Activated naive CD4-positive, alpha-beta T cell treated with anti-CD3 and anti-CD28 coated beads for 36 hours (primary cell): Measurements from ENCODE around the gene INAVA. TPM values are rescaled to one million over a fixed set of nuclear protein-coding genes. Genes with fewer than 3 reads are reported as not detected.
"Not testable (repeated sequence)": the region's sequence is repeated elsewhere in the genome, so short reads cannot be mapped to it uniquely, and the experiment has no call there.

Source experiments
- CTCF ChIA-PET: fragments of 350-600 bp; sonication (Branson Sonifier 250); formaldehyde crosslinking; loops from one replicate; lab custom pipeline; 2021; ENCODE audit warnings: antibody characterized with exemption; lab: Charles Lee
- DNase-seq: peaks from one replicate; pipeline ENCODE4 v3.0.0-alpha.2; 2020
- H3K27ac Mint-ChIP-seq: one replicate; pipeline ENCODE4 v1.8.0; 2021; ENCODE audit warnings: mild to moderate bottlenecking, mixed read lengths
- H3K27me3 Mint-ChIP-seq: one replicate; pipeline ENCODE4 v1.8.0; 2021; ENCODE audit warnings: low read depth, mixed read lengths
- H3K36me3 Mint-ChIP-seq: one replicate; pipeline ENCODE4 v1.8.0; 2021; ENCODE audit warnings: low read depth, mixed read lengths
- H3K4me1 Mint-ChIP-seq: one replicate; pipeline ENCODE4 v1.8.0; 2021; ENCODE audit warnings: low read depth, mixed read lengths
- H3K4me3 Mint-ChIP-seq: one replicate; pipeline ENCODE4 v1.8.0; 2021; ENCODE audit warnings: mild to moderate bottlenecking, moderate library complexity, mixed read lengths
- H3K9me3 Mint-ChIP-seq: one replicate; pipeline ENCODE4 v1.8.0; 2021; ENCODE audit warnings: mixed read lengths
- intact Hi-C: fragments of 100-400 bp; cut with micrococcal nuclease; formaldehyde crosslinking; loops from one replicate; pipeline ENCODE4 v1.15.1; 2023
- total RNA-seq, 2 experiments: library from RNA; stranded (reverse); gene quantifications; one replicate each; pipeline ENCODE4 v1.2.3, GENCODE V29; 2021

The INAVA gene
- total RNA-seq, 2 experiments from 2014 or later, result not detected

DNA sequence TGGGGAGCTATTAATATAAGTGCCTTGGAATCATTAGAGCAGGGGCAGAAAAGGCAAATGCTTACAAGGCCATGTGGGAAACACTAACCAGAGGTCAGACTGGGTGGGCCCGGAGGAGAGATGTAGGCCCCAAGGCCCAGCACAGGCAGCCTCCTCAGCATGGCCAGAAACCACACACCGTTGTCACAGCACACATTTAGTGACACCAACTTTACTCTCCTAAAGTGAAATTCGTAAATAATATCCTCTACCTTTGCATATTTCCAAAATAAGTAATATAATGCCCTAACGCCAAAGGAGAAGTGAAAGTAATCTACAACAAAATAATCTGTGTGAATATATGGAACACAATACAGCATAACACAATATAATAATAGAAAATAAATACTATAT, 66.2 kb downstream of the INAVA start:
- intact Hi-C loops, result no loop called here
- no peaks in the 10 kb centered on the region for H3K36me3 Mint-ChIP-seq
- CTCF ChIA-PET, result interaction anchor here (0.6 to 1.3 kb wide), 2 partner anchors 11 to 19 kb away, joined by 3 to 6 read pairs; no protein-coding TSS in a partner anchor
- H3K4me1 Mint-ChIP-seq, result no peaks in the 10 kb centered on the region
- no peak for DNase-seq
- H3K27ac Mint-ChIP-seq, result no peak overlapping the region
- no peaks in the 10 kb centered on the region for H3K9me3 Mint-ChIP-seq
- no peak overlapping the region for H3K4me3 Mint-ChIP-seq
- H3K27me3 Mint-ChIP-seq, result no peaks in the 10 kb centered on the region

DNA sequence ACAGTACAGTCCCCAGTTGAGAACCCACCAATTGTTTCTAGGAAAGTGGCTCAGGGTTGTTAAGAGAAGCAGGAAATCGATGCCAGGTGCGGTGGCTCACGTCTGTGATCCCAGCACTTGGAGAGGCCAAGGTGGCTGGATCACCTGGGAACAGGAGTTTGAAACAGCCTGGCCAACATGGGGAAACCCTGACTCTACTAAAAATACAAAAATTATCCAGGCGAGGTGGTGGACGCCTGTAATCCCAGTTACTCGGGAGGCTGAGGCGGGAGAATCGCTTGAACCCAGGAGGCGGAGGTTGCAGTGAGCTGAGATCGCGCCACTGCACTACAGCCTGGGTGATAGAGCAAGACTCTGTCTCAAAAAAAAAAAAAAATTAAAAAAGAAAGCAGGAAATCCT, 67.5 kb downstream of the INAVA start:
- CTCF ChIA-PET, result interaction anchor here (0.9 to 1.1 kb wide), 2 partner anchors 10 to 340 kb away, joined by 4 to 5 read pairs; no protein-coding TSS in a partner anchor
- H3K27ac Mint-ChIP-seq, H3K9me3 Mint-ChIP-seq, H3K4me1 Mint-ChIP-seq, DNase-seq, H3K36me3 Mint-ChIP-seq, H3K4me3 Mint-ChIP-seq, intact Hi-C loops, H3K27me3 Mint-ChIP-seq: not testable (repeated sequence)

DNA sequence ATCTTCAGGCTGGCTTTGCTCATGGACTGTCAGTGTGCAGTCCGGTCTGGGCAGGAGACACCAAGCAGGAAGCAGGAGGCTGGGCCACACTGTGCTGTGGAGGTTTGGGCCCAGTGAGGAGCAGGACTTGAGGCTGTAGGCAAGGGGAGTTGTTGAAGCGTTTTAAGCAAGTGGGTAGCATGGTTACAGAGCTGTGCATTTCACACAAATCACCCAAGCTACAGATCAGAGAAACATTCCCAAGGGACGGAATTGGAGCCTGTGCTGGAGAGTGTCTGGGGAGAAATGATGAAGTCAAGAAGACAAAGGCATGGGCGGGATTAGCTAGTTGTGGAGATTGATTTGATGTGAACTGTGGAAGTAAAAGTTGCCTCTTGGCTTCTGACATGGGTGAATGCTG, 67.9 kb downstream of the INAVA start:
- no peak overlapping the region for H3K4me3 Mint-ChIP-seq

DNA sequence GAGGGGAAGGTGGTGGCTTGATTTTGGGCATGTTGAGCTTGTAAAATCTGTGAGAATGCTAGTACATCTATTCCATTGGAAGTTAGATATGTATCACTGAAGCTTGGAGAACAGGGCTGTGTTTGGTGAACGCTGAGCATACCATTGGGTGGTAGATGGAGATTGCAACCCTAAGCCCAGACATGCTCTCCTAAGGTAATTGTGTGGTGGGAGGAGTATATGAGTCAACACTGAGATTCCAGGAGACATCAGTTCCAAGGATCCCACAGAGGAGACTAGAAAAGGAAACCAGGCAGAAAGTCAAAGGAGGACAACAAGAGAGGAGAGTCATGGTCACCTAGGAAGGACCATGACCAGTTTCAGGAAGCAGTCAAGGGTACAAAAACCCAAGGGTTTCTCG, 68.4 kb downstream of the INAVA start:
- DNase-seq, result no peak
- CTCF ChIA-PET, result interaction anchor here (0.9 to 1.1 kb wide), 2 partner anchors 10 to 341 kb away, joined by 4 to 5 read pairs; no protein-coding TSS in a partner anchor
- Mint-ChIP-seq H3K27me3 (no peaks in the 10 kb centered on the region), H3K9me3 (no peaks in the 10 kb centered on the region), H3K27ac (no peak overlapping the region), H3K36me3 (no peaks in the 10 kb centered on the region), H3K4me3 (no peak overlapping the region), H3K4me1 (no peaks in the 10 kb centered on the region)
- intact Hi-C loops, result no loop called here

More for the DNA sequence above, 67.9 kb downstream of the INAVA start:
- no peaks in the 10 kb centered on the region for H3K36me3 Mint-ChIP-seq
- CTCF ChIA-PET, result interaction anchor here (0.9 to 1.1 kb wide), 2 partner anchors 10 to 340 kb away, joined by 4 to 5 read pairs; no protein-coding TSS in a partner anchor
- no peaks in the 10 kb centered on the region for H3K27me3 Mint-ChIP-seq
- no peaks in the 10 kb centered on the region for H3K9me3 Mint-ChIP-seq
- no peaks in the 10 kb centered on the region for H3K4me1 Mint-ChIP-seq
- H3K27ac Mint-ChIP-seq, result no peak overlapping the region
- intact Hi-C loops, result no loop called here
- DNase-seq, result no peak

DNA sequence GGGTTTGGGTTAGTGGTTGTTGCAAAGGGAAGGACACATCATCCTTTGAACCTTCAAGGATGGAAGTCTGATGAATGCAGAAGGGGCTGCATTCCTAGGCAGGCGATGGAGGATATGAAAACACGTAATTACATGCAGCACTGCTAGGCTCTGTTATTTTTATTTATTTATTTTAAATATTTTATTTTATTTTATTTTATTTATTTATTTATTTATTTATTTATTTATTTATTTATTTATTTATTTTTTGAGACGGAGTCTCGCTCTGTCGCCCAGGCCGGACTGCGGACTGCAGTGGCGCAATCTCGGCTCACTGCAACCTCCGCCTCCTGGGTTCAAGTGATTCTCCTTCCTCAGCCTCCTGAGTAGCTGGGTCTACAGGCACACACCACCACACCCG, 69.2 kb downstream of the INAVA start:
- DNase-seq, intact Hi-C loops, H3K27ac Mint-ChIP-seq, H3K9me3 Mint-ChIP-seq, H3K4me1 Mint-ChIP-seq, H3K4me3 Mint-ChIP-seq, H3K27me3 Mint-ChIP-seq, H3K36me3 Mint-ChIP-seq: not testable (repeated sequence)
- CTCF ChIA-PET, result interaction anchor here (0.7 to 1.0 kb wide), 2 partner anchors 15 to 1127 kb away, joined by 3 to 4 read pairs; no protein-coding TSS in a partner anchor

Other genes with a start within 250 kb of the INAVA start
- gene DDX59, start 225.0 kb upstream of the INAVA start, total RNA-seq, result 10 to 100 TPM; 20.9 to 22.7 TPM
- gene CAMSAP2, start 156.0 kb upstream of the INAVA start, total RNA-seq, result 1 to 10 TPM; 3.9 to 6.5 TPM
- gene GPR25, start 21.9 kb upstream of the INAVA start, total RNA-seq, result not detected
- 10 to 100 TPM; 45.5 to 46.3 TPM for gene KIF21B, start 128.8 kb downstream of the INAVA start, total RNA-seq
- gene CACNA1S, start 217.5 kb downstream of the INAVA start, total RNA-seq, result not detected
- not detected for gene ASCL5, start 232.3 kb downstream of the INAVA start, total RNA-seq